HG02981 (cell line): ENCODE measurements around the gene TIMM17A.
A peak's percentile ranks its signal among the peaks of the same experiment; 100 is the strongest.
"Not testable (repeated sequence)": the region's sequence is repeated elsewhere in the genome, so short reads cannot be mapped to it uniquely, and the experiment has no call there.

Experiments used
- ATAC-seq: cut with Tn5 transposase; IDR thresholded peaks from one replicate; pipeline ENCODE4 v1.9.1; 2021; ENCODE audit warnings: mild to moderate bottlenecking, moderate library complexity; ENCODE audit not compliant: unreplicated experiment

Gene TIMM17A

DNA sequence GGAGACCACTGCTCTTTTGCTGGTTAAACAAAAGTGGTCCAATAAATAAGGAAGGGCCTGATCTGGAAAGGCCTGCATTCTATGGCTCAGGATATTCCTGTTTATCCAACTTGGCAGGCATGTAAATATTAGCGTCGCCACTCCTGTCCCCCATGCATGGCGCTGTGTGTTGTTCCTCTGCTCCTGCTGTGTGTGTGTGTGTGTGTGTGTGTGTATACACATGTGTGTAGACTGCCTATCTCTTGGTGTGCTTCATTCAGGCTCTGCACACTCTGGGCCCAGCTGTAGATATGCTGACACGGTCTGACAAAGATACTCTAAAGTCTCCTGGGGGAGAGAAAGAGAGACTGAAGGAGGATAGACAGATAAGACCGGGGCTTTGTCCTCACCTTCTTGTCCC is 15.7 kb upstream of the TIMM17A start:
- no peak for ATAC-seq

DNA sequence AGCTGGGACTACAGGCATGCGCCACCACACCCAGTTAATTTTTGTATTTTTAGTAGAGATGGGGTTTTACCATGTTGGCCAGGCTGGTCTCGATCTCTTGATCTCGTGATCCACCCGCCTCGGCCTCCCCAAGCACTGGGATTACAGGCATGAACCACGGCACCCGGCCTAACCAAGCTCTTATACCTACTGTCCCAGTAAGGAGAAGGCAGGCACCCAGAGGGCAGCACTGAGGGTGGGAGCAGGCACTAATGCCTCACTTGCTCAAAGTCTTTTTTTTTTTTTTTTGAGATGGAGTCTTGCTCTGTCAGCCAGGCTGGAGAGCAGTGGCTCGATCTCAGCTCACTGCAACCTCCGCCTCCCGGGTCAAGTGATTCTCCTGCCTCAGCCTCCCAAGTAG is 15.0 kb upstream of the TIMM17A start:
- ATAC-seq, result not testable (repeated sequence)

DNA sequence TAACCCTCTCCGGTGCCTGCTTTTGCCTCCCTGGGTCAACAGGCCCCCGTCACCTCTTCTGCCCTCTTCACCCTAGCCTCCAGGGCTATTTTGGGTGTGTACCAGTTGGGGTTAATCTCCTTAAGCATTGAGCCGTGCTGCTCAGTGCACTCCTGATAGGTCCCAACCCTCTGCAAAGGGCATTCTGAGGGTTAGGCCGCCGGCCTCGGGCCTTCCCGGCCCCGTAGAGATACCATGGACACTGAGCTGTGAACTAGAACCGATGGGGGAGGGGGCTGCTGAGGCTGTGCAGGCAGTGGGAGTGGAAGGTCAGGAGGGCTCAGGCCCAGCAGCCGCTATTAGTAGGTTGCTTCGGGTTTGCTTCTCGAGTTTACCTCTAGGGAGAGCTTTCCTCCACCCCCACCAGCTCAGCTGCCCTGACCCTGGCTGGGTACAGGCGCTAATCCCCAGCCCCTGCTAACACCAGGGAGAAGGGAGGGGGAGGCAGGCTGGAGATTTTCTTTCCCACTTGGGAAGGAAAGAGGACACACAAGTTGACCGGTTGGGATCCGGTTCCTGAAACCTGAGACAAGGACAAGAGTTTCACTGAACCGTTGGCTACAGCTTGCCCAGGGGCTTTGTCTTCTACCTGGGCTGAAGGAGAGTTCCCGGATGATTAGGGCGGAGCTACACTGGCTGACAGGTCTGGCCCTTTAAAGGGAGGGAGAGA is 13.7 kb upstream of the TIMM17A start:
- no peak for ATAC-seq

DNA sequence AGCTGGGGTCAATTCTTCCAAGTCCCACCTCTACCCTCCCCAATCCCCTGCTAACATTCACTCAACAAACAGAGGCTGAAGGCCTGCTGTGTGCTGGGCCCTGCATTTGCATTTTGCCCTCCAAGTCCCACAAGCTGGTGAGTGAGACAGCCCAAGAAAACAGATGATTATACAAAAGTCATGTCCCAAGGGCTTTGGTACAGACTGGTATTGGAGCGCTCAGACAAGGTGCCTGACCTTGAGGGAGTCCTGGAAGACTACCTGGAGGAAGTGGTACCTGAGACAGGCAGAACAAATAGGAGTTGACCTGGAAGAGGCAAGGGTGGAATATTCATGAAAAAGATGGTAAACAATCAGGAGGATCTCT is 13.2 kb upstream of the TIMM17A start:
- ATAC-seq, result no peak

DNA sequence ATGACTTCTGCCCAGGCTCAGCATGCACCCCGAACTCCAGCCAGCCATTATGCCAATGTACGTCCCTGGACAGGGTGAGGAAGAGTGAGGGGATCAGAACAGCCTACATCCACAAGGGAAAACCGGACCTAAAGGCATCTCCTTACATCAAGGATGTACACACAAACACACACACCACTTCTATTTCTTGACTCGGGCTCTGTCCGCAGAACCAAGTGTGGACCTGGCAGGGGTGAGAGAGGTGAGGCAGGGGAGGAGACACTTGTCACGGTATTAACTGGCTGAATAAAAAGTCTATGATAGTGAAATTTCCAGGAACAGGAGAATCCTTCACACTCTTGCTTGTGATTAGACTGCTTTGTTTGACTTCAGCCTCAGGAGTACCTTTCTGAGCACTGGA is 11.3 kb upstream of the TIMM17A start:
- no peak for ATAC-seq

DNA sequence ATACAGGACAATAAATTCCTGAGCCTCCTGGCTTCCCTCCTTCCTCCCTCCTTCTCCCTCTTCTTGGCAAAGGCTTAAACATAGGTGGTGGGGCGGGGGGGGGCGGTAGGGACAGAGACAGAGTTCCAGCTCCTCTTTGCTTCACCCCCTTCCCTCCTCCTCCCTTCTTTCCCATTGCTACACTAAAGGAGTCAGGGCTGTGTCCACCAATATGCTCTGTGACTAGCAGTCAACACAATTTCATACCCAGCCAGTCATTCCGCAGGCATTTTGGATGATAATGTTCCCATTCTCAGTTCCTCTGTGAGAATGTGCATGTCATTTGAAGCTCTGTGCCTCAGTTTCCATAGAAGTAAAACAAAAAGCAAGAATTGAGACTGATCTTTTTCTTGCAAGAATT is 10.7 kb upstream of the TIMM17A start:
- no peak for ATAC-seq

DNA sequence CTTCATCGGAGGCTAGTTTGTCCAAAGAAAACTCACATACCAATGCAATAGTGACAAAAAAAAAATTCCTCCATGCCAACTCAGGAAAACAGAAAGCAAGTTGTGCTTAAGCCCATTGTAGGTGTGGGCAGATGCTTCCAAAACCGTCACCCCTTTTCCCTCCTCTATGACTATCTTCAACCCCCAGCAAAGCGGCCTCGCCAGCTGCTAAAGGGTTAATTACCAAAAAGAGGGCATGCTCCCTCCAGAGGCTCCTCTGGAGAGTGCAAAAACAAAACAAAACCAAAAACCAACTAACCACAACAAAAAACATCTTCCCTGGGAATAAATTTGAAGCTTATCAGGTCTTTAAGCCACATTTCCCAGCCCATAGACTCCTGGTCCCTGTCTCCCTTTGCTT is 10.1 kb upstream of the TIMM17A start:
- ATAC-seq, result no peak

DNA sequence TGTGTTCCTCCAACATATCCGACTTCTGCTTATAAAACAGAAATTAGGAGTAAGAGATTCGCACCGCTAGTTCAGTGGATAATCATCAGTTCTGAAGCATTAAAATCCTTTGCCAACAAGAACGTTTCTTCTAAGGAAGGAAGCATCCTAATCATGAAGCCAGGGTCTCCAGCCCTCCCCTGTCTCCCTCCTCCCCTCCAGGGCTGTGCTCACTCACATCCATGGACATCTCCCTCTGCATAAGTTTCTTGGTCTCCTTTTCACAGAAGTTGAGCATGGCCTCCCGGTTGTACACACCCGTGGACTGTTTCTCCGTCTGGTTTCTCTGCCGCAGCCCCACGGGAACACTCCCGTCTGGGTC is 9.5 kb upstream of the TIMM17A start:
- ATAC-seq, result no peak

DNA sequence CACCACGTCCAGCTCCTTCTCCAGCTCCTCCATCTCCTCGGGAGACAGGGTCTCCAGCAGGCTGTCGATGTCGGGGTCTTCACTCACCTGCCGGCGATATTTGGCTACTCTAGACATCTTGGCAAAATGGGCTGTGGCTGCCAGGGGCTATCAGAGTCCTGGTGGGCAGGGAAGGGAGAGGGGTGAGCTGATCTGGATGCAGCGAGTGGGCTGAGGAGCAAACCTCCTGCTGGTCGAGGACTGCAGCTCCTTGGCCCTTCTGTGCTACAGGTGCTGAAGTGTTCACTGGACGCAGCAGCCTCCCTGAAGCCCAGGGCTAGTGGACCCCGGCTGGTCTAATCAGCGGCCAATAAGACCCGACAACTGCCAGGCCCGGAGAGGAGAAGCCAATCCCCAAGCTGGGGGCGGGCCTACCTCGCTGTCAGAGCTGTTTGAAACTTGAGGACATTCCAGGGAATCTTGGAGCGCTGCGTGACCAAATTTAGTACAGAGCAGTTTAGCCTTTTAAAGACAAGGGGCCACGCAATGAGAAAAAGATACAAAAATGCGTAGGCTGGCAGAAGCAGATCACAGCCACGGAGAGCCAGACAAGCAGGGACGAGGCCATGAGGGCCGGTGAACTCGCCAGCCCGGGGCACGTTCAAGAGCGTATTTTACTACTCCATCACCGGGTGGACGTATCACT is 8.9 kb upstream of the TIMM17A start, which contains the start of gene LMOD1:
LMOD1 (minus strand) TSS at position 325 of the 685 bp plus-strand sequence; CDS start at position 117, 208 bp downstream.
- ATAC-seq, result no peak

DNA sequence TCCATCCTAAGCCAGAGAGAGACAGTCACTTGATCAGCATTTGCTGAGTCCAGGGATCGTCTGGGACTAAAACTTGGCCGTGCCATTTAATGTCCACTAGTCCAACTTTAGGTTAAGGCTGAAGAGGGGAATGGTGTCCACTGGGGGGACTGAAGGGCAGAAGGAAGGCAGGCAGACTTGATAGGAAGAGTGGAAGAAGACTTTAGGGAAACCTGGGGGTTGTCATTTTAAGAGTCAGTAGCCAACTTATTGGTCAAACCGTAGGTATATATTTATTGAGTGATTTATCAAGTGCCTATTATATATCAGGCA is 7.7 kb upstream of the TIMM17A start:
- no peak for ATAC-seq

DNA sequence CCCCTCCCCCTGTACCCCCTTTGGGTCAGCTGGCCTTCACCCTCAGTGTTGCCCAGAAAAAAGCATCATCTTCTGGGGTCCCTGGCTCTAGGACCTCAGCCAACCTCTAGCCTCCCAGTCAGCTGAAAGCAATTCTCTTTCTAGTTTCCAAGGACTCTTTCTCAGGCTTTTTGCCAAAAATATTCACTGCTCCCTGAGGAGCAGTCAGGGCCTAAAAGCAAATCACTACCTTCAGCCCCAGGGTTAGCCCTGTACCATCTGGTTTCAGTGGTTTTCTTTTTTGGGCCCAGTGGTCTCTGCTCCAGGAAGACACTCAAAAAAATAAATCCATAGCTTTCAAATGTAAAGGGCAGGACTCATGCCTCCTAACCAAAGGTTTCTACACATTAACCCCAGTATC is 5.8 kb upstream of the TIMM17A start:
- ATAC-seq, result no peak

DNA sequence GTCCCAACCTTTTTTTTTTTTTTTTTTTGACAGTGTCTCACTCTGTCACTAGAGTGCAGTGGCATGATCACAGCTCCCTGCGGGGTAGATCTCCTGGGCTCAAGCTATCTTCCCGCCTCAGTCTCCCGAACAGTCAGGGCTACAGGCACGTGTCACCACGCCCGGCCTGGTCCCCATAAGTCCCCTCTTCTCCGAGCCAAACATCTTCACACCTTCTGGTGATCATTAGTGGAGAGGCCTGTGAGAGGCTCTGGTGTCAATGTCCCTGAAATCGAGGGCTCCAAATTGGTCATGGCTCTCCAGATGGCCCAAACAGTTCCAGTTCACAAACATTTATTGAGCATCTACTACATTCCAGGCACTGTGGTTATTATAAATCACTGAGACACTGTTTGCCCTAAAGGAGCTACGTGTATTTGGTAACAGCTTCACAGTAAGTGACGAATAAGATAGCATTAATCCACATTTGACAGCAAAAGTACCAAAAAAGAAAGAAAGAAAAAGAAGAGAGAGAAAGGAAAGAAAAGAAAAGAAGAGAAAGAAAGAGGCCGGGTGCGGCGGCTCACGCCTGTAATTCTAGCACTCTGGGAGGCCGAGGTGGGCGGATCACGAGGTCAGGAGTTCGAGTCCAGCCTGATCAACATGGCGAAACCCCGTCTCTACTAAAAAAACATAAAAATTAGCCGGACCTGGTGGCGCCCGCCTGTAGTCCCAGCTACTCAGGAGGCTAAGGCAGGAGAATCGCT is 867 bp upstream of the TIMM17A start:
- ATAC-seq, result no peak

DNA sequence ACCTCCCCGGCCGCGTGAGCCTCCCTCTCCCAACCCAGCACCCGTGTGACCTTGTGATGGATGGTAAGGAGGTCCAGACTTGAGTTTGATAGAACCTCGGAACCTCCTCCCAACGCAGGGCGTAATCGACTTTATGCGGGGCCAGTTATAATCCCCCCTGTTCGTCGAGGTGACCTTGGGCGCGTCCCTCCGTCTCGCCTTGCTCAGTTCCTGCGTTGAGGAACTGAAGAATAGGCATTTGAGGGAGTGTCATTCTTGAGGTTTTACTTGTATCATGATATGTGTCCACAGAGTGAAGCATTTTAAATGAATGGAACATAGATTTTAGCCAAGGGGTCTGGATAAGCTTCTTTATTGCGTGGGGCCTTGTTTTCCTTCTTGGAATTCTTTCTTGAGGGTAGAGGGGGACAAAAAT is 433 bp downstream of the TIMM17A start:
- ATAC-seq, result peak; percentile 37

DNA sequence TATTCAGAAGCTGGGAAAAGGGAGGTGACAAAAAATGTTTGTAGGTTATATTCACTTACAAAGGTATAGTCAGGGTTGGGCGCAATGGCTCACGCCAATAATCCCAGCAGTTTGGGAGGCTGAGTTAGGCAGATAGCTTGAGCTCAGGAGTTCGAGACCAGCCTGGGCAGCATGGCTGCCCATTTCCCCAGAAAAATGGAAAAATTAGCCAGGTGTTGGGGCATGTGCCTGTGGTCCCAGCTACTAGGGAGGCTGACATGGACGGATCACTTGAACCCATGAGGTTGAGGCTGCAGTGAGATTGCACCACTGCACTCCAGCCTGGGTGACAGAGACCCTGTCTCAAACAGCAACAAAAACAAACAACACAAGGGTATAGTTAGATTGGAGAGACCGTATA is 3.0 kb downstream of the TIMM17A start:
- ATAC-seq, result no peak

DNA sequence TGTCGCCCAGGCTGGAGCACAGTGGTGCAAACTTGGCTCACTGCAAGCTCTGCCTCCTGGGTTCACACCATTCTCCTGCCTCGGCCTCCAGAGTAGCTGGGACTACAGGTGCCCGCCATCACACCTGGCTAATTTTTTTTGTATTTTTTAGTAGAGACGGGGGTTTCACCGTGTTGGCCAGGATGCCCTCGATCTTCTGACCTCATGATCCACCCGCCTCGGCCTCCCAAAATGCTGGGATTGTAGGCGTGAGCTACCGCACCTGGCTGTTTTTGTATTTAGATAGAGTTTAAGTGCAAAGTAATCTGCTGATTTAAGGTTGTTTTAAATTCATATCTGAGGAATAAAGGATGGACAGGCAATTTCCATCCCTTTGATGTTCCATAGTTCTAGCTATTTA is 7.1 kb downstream of the TIMM17A start:
- ATAC-seq, result not testable (repeated sequence)

DNA sequence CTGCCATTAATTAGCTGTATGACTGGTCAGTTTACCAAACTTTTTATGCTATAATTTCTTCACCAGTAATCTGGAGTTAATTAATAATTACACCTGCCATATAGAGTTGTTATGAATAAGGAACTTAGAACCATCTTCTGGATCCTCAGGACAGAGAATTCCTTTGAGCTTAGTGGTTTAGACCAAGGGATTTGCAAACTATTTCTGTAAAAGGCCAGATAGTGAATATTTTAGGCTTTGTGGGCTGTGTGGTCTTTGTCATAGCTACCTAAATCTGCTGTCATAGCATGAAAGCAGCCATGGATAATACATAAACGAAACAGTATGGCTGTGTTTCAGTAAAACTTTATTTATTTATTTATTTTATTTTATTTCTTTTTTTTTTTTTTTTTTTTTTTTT is 9.0 kb downstream of the TIMM17A start:
- ATAC-seq, result no peak

DNA sequence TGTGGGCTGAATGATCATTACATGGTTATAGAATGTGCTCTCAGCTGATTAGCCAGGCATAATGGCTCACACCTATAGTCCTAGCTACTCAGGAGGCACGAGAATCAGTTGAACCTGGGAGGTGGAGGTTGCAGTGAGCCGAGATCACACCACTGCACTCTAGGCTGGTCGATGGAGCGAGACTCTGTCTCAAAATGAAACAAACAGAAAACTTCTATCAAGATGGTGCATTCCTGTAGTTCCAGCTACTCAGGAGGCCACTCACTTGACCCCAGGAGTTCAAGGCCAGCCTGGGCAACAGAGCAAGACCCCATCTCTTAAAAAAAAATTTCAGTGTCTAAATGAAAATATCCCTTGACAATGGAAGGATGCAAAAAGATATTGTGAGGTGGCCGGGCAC is 10.9 kb downstream of the TIMM17A start:
- ATAC-seq, result no peak

DNA sequence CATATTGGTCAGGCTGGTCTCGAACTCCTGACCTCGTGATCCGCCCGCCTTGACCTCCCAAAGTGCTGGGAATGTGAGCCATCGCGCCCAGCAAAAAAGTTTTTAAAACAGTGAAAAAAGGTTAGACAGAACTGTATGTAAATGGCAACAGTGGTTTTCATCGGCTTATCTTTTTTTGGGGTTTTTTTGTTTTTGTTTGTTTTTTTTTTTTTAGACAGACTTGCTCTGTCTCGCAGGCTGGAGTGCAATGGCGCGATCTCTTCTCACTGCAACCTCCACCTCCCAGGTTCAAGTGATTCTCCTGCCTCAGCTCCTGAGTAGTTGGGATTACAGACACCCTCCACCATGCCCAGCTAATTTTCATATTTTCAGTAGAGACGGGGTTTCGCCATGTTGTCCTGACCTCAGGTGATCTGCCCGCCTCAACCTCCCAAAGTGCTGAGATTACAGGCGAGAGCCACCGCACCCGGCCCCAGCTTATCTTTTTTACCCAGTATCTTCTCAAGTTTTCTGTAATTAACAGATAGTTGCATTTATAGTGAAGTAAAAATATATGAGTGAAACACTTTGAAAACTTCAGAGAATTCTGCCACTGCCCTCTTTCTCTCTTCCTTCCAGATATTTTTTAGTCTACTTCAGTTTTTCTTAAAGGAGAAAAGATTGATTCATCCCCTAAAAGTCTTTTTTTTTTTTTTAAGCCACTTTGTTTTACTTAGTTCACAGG is 13.1 kb downstream of the TIMM17A start:
- no peak for ATAC-seq

DNA sequence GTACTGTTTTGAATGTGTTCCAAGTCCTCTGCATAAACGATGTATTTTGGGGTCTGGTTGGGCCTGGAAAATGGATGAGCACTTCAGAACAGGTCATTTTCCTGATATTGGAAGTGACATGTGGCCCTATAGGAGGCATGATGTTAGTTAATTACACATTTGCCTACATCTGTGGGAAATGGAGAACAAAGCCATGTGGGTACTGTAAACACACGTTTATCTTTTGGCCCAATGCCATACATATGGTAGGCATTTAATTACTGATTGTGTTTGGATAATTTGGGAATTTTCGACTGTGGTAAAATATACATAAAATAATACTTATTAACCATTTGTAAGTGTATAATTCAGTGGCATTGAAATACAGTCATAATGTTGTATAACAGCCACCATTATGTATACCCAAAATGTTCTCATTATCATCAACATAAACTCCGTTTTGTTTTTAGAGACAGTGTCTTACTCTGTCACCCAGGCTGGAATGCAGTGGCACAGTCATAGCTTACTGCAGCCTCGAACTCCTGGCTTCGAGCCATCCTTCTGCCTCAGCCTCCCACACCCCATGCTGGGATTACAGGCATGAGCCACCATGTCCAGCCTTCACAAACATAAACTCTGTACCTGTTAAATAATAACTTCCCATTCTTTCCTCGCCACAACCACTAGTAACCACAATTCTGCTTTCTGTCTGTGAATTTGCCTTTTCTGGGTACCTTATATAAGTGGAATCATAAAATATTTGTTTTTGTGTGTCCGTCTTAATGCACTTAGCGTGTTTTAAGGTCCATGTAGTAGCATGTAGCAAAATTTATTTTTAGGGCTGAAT is 15.2 kb downstream of the TIMM17A start:
- no peak for ATAC-seq

DNA sequence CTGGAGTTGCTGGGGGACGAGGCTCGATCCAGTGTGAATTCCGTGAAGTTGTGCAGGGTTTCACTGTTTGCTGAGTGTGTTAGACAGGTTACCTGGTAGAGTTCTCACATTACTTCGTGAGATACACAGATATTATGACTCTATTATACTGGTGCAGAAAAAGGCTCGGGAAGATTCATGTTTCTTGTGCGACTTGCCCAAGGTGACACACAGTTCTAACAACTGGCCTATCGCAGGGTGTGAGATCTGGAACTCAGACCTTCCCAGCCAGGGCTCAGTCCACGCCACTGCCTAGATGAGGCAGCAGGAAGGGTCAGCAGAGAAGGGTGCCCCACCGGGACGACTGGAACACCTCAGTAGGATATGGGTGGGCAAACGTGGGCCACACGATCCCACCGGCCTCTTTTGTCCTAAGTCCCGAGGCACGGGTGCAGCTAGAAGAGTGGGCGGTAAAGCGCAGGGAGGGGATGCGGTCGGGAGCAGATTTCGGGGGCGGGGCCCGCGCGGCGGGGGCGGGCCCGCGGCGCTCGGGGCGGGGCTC is 26.8 kb downstream of the TIMM17A start:
- peak; percentile 22 for ATAC-seq
